Gastrocnemius medialis (tissue), 4 donors: ENCODE data around the gene NKD2.

Source experiments
- POLR2A ChIP-seq, 2 donors: fragments of 450-650 bp; IDR thresholded peaks; one replicate each; pipeline ENCODE4 v1.6.1; 2017; ENCODE audit warnings: antibody characterized with exemption in 2 of 2, mild to moderate bottlenecking in 2 of 2, moderate library complexity in 2 of 2
- TF ChIP-seq, protein P1 (sequence below), 5 experiments: fragments of 450-650 bp in 3 of 5; fragments of 200-600 bp in 2 of 5; sonication (generic) in 2 of 5; IDR thresholded peaks in 4 of 5; conservative IDR thresholded peaks in 1 of 5; 1 replicate in 4 of 5; 2 replicates in 1 of 5; pipeline ENCODE4 v1.5.1; 2016 to 2019; ENCODE audit warnings: antibody characterized with exemption in 5 of 5, mild to moderate bottlenecking in 3 of 5, moderate library complexity in 3 of 5

- TF ChIP-seq, protein P1, sequence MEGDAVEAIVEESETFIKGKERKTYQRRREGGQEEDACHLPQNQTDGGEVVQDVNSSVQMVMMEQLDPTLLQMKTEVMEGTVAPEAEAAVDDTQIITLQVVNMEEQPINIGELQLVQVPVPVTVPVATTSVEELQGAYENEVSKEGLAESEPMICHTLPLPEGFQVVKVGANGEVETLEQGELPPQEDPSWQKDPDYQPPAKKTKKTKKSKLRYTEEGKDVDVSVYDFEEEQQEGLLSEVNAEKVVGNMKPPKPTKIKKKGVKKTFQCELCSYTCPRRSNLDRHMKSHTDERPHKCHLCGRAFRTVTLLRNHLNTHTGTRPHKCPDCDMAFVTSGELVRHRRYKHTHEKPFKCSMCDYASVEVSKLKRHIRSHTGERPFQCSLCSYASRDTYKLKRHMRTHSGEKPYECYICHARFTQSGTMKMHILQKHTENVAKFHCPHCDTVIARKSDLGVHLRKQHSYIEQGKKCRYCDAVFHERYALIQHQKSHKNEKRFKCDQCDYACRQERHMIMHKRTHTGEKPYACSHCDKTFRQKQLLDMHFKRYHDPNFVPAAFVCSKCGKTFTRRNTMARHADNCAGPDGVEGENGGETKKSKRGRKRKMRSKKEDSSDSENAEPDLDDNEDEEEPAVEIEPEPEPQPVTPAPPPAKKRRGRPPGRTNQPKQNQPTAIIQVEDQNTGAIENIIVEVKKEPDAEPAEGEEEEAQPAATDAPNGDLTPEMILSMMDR (IDR thresholded peaks at IDR 0.05 in 4 of 5, conservative IDR thresholded peaks at IDR 0.05 in 1 of 5) = no peak
- TF ChIP-seq POLR2A (IDR thresholded peaks at IDR 0.05) = no peak
Measured at GRCh38 chr5:1000329-1000728, 8.3 kb upstream of the NKD2 start.
